ENCODE measurements around the gene PLPPR3.

The PLPPR3 gene

GRCh38 chr19:765179-765738, 56.5 kb downstream of the PLPPR3 start:
- no peak overlapping the region for H3K4me3 ChIP-seq (ENCODE audit: low read depth, low read length)
- TF ChIP-seq, protein P1, sequence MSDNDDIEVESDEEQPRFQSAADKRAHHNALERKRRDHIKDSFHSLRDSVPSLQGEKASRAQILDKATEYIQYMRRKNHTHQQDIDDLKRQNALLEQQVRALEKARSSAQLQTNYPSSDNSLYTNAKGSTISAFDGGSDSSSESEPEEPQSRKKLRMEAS (IDR thresholded peaks at IDR 0.05; ENCODE audit: low read depth, low read length): no peak
- TF ChIP-seq POLR2A (IDR thresholded peaks at IDR 0.05; ENCODE audit: extremely low read depth, insufficient read length) (no peak), MYC (IDR thresholded peaks at IDR 0.05; ENCODE audit: low read depth, low read length) (no peak), CTCF (IDR thresholded peaks at IDR 0.05; ENCODE audit: low read depth, low read length) (no peak)
- no peak for DNase-seq (ENCODE audit: low read depth)

GRCh38 chr19:764301-764700, 57.5 kb downstream of the PLPPR3 start:
- H3K4me3 ChIP-seq (ENCODE audit: low read depth, low read length): no peak overlapping the region
- TF ChIP-seq CTCF (IDR thresholded peaks at IDR 0.05; ENCODE audit: low read depth, low read length) (no peak), MYC (IDR thresholded peaks at IDR 0.05; ENCODE audit: low read depth, low read length) (no peak), POLR2A (IDR thresholded peaks at IDR 0.05; ENCODE audit: extremely low read depth, insufficient read length) (no peak)
- TF ChIP-seq, protein P1 (IDR thresholded peaks at IDR 0.05; ENCODE audit: low read depth, low read length): no peak
- no peak for DNase-seq (ENCODE audit: low read depth)

- TF ChIP-seq POLR2A (IDR thresholded peaks at IDR 0.05; ENCODE audit: extremely low read depth, insufficient read length) (no peak), MYC (IDR thresholded peaks at IDR 0.05; ENCODE audit: low read depth, low read length) (no peak), CTCF (IDR thresholded peaks at IDR 0.05; ENCODE audit: low read depth, low read length) (no peak)
- TF ChIP-seq, protein P1 (IDR thresholded peaks at IDR 0.05; ENCODE audit: low read depth, low read length): no peak
- DNase-seq (ENCODE audit: low read depth): no peak
- H3K4me3 ChIP-seq (ENCODE audit: low read depth, low read length): no peak overlapping the region
These were observed 57.9 kb downstream of the PLPPR3 start for GRCh38 chr19:763869-764268.

- DNase-seq (ENCODE audit: low read depth): no peak
- no peak for TF ChIP-seq MYC (IDR thresholded peaks at IDR 0.05; ENCODE audit: low read depth, low read length)
- TF ChIP-seq CTCF (IDR thresholded peaks at IDR 0.05; ENCODE audit: low read depth, low read length): no peak
- TF ChIP-seq POLR2A (IDR thresholded peaks at IDR 0.05; ENCODE audit: extremely low read depth, insufficient read length): no peak
- TF ChIP-seq, protein P1 (IDR thresholded peaks at IDR 0.05; ENCODE audit: low read depth, low read length): no peak
- H3K4me3 ChIP-seq (ENCODE audit: low read depth, low read length): no peak overlapping the region
These were observed 58.6 kb downstream of the PLPPR3 start for GRCh38 chr19:763181-763580.
